GM18873 (cell line): Measurements from ENCODE around the gene HS2ST1.
"Not testable (repeated sequence)": the region's sequence is repeated elsewhere in the genome, so short reads cannot be mapped to it uniquely, and the experiment has no call there.

Experiments used
- ATAC-seq: cut with Tn5 transposase; IDR thresholded peaks from one replicate; pipeline ENCODE4 v1.9.1; 2021; ENCODE audit warnings: mild to moderate bottlenecking, moderate library complexity, moderate number of reproducible peaks; ENCODE audit not compliant: unreplicated experiment, low FRiP score

Gene HS2ST1

DNA sequence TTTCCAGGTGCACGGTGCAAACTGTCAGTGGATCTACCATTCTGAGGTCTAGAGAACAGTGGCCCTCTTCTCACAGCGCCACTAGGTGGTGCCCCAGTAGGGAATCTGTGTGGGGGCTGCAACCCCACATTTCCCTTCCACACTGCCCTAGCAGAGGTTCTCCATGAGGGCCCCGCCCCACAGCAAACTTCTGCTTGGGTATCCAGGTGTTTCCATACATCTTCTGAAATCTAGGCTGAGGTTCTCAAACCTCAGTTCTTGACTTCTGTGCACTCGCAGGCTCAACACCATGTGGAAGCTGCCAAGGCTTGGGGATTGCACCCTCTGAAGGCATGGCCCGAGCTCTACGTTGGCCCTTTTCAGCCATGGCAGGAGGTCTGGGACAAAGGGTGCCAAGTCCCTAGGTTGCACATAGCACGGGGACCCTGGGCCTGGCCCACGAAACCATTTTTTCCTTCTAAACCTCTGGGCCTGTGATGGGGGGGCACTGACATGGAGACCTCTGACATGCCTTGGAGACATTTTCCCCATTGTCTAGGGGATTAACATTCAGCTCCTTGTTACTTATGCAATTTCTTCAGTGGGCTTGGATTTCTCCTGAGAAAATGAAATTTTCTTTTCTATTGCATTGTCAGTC lies 10.0 kb downstream of the HS2ST1 start:
- ATAC-seq, result no peak

DNA sequence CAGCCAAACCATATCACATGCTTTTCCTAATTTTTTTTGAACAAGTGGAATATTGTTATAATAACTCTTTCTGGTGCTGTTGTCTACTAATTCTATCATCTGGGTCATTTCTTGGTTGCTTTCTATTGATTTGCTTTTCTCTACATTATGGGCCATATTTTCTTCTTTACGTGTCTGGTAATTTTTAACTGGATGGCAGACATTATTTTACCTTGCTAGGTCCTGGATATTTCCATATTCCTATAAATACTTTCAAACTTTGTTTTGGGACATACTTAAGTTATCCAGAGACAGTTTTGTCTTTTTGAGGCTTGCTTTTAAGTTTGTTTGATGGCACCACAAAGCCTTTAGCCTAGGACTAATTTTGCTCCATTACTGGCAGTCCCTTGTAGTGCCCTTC lies 11.3 kb downstream of the HS2ST1 start:
- no peak for ATAC-seq

DNA sequence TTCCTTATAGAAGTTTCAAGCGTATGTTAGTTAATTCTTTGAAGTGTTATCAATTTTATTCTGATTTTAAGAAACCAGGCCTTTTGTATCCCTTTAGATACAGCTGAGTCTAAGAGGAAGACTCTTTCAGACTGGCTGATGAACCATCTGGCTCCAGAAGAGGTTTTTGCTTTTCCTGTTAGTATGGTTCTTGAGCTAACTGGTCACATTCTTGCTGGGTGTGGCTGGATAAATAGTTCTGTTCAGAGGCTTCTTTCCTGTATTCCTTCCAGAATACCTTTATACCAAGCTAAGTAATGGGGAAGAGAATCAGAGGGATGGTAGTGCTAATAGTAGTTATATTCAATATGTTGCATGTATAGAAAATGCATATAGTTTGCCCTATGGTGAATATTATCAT lies 12.4 kb downstream of the HS2ST1 start:
- no peak for ATAC-seq

DNA sequence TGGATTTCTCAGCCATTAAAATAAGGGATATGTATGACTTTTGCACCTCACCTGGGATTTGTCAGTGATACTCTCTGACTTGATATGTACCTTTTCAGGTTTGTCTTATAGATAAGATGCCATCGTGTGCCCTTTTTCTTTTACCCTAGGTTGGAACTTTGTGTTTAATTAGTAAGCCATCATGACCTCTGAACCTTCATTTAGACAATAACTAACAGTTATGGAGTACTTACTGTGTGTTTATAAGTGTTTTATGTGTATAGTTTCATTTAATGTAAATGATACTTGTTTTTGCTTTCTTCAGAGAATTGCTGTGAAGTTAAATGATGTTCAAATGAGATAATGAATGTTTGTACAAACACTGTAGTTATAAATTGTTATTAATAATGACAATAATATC lies 14.4 kb downstream of the HS2ST1 start:
- ATAC-seq, result no peak

DNA sequence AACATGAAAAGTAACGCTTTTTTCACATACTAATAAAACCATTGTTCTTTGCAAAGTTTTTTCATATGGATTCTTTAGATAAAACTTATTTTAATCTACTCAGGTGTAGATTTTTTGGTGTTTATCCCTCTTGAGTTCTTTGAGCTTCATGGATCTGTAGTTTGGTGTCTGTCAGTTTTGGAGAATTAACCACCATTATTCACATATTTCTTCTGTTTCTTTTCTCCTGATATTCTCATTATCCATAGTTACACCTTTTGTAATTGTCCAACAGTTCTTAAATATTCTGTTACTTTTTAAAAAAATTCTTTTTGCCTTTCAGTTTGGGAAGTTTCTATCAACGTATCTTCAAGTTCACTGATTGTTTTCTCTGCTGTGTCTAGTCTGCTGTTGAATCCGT lies 18.6 kb downstream of the HS2ST1 start:
- no peak for ATAC-seq

DNA sequence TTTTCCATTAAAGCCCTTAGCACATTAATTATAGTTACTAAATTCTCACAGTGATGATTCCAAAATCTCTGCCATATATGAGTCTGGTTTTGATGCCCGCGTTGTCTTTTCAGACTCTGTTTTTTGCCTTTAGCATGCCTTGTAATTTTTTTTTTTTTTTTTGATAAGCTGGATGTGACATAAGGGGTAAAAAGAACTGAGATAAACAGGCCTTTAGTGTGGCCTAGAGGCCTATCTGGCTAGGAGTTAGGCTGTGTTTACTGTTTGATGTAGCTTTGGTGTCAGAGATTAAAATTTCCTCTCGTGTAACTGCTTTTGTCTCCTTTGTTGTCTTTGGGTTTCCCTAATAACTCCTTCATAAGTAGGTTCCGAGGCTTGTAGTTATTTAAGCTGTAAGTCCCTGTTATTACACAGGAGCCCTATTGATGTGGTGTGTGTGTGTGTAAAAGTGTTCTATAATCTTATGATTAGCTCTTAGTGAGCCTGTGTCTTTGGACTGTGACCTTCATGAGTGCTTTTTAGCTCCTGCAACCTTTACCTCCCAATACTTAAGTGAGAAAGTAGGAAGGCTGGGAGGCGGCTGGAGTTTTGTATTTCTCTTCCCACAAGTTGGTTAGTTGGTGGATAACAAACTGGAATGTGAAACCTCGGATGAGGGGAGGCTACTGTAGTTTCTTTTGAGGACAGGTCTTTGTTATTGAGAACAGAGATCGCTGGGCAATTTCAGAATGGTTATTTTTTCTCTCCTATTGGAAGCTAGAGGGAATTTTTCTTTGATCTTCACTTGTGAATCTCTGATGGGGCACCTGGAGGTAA lies 19.3 kb downstream of the HS2ST1 start:
- ATAC-seq, result no peak

DNA sequence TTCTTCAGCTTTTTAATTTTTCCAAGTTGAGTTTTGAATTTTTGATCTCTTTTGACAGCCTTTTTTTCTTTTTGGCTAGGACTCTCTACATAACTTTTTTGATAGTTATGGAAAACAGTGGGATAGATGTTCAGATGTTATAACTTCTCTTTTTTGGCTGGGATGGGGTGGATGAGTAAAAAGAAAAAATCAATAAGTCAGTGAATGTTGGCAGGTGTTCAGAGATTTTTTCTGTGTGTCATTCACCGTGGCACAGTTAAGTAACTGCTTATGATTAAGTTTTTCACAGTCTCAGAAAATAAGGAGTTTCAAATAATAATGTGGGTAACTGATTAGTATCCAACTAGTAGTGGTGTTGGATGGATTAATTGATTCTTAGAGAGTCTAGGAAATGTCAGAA lies 24.0 kb downstream of the HS2ST1 start:
- no peak for ATAC-seq

DNA sequence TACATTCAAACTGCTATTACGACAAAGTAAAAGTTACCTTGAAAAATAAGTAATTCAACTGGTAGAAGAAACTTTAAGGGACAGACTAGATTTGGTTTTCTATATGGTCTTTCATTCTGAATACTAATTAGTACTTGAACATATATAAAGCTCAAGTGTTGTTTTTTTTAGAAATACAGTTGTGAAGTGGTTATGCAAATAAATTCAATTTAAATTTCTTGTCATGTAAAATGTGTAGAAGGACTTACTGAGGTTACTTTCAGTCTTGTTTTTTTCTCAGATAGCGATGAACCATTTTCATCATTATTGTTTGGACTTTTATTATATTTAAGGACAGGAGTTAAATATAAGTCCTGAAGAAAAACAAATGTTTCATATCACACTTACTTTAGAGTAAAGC lies 24.4 kb downstream of the HS2ST1 start:
- ATAC-seq, result no peak

DNA sequence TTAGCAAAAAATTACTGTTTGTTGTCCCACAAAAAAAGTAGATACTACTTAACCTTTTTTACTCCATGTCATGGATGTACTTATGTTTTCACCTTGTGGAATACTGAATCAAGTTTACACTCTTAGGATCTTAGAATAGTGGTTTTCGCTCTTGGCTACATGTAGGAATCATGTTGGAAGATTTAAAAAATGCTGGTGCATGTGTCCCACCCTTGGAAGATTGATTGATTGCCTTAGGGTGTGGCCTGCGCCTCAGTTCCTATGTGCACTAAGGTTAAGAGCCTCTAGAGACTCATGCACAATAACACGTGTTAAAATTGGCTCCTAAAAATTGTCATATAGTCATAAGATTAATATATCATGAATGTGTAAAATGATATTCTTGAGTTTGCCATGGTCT lies 25.0 kb downstream of the HS2ST1 start:
- no peak for ATAC-seq

DNA sequence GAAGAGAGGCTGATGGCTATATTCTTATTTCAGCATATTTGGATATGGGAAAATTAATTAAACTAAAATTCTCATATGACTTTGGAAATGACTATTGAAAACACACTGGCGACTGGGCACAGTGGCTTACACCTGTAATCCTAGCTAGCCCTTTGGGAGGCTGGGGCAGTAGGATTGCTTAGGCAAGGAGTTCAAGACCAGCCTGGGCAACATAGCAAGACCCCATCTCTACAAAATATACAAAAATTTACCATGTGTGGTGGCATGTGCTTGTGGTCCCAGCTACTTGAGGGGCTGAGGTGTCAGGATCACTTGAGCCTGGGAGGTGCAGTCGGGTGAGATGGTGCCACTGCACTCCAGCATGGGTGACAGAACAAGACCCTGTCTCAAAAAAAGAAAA lies 26.2 kb downstream of the HS2ST1 start:
- no peak for ATAC-seq

DNA sequence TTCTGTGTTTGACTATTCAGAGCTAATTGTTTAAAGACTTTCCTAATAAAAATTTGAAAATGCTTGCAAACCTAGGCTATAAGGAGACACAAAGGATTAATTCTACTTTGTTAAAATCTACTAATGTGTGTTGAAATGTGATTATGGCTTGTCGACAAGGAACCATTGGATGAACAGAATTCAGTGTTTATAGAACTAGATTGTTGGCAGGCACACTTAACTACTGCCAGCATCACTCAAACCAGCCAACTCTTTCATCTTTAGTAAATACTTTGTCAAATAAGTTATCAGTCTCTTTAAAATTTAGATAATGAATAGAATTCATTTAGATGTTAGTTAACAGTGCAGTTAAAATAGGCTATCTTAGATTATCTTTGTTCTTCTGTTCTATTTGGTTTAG lies 27.6 kb downstream of the HS2ST1 start:
- no peak for ATAC-seq

DNA sequence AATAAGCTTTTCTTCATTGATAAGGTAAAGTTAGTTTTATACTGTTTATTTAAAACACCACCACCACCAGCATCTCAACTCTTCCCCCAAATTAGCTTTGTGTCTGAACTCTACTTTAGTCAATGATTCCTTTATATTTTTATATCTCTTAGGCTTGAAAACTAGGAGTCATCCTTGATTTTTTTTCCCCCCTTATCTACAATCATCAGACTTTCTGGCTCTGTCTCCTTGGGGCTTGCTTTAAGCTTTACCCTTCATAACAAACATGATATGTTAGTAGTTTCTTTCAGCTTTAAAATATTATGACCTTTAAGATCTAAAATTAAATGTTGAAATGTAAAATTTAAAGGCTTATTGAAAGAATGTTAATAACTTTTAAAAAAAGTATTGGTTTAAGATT lies 28.3 kb downstream of the HS2ST1 start:
- ATAC-seq, result no peak

DNA sequence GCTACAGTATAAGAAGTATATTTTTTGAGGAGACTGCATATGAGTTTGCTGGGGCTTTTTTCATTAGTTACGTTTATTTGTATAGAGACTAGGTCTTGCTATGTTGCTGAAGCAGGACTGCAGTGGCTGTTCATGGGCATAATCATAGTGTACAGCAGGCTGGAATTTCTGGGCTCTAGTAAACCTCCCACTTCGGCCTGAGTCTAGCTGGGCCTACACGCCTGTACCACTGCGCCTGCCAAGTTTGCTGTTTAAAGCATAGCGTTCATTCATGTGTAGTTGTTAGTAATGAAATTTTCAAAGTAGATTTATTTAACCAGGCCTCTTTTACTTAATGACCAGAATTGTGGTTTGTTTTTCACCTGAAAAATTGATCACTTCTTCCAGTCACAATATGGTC lies 33.8 kb downstream of the HS2ST1 start:
- no peak for ATAC-seq

DNA sequence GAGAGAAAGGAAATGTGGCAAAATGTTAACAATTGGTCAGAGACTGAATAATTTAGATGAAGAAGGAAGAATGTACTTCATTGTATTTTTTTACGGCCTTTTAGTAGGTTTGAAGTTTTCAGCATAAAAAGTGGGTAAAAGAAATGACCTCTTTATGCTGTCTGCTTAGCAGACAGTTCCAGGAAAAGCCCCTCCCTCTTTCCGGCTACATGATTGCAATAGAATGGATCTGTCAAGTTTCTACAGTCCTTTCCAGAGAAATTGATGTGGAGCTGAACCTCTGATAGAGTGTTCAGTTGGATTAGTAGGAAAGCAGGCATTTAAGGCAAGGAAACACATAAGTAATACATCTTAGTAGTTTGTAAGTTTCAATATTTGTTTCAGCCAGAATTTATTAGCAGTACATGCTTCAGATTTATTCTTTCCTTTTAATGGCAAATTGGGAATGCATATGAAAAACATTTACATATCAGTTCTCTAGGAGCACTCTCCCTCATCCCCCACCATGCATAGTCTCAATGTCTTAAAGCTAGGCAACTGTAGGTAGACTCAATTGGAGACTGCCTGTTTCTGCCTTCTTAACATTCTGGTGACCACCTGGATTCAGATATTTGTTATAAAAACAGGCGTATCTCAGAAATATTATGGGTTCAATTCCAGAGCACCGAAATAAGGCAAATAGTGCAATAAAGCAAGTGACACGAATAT lies 36.4 kb downstream of the HS2ST1 start:
- no peak for ATAC-seq

DNA sequence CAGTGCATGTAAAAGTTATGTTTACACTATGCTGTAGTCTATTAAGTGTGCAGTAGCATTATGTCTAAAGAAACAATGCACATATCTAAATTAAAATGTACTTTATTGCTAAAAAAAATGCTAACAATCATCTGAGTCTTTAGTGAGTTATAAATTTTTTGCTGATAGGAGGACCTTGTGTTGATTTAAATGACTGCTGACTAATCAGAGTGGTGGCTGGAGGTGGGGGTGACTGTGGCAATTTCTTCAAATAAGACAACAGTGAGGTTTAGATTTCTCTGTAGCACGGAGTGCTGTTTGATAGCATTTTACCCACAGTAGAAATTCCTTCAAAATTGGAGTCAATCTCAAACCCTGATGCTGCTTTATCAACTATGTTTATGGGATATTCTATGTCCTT lies 37.0 kb downstream of the HS2ST1 start:
- ATAC-seq, result no peak

DNA sequence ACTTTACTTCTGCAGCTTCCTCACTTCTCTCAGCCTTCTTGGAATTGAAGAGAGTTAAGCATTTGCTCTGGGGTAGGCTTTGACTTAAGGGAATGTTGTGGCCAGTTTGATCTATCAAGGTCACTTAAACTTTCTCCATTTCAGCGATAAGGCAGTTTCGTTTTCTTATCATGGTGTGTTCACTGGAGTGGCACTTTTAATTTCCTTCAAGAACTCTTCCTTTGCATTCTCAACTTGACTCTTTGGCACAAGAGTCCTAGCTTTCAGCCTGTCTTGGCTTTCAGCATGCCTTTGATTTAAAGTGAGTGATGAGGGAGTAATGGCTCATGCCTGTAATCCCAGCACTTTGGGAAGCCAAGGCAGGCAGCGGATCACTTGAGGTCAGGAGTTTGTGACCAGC lies 38.7 kb downstream of the HS2ST1 start:
- ATAC-seq, result no peak

DNA sequence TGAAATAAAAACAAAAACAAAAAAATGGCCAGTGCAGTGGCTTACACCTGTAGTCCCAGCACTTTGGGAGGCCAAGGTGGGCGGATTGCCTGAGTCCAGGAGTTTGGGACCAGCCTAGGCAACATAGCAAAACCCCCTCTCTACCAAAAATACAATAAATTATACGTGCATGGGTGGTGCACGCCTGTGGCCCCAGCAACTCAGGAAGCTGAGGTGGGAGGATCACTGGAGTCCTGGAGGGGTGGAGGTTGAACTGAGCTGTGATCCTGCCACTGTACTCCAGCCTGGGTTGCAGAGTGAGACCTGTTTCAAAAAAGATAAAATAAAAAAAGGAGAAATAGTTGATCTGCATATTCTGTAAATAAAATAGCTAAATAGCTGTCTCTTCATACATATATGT lies 41.2 kb downstream of the HS2ST1 start:
- no peak for ATAC-seq

DNA sequence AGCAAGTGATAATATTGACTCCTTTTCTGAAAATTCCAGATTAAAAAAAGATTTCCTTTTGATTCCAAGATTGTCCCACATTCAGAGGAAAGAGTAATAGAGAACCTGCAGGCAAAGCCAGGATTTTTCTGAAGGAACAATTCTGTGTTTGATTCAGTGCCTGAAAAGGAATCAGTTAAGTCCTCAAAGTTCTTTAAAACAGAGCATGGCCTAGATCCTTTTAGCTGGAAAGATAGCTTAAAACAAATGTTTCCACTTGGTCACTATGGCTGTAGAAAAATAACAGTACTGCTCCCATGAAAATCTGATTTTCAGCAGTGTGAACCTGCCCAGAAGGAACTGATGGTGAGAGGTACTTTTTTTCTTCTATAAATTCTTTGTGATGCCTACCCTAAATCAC lies 41.8 kb downstream of the HS2ST1 start:
- no peak for ATAC-seq

DNA sequence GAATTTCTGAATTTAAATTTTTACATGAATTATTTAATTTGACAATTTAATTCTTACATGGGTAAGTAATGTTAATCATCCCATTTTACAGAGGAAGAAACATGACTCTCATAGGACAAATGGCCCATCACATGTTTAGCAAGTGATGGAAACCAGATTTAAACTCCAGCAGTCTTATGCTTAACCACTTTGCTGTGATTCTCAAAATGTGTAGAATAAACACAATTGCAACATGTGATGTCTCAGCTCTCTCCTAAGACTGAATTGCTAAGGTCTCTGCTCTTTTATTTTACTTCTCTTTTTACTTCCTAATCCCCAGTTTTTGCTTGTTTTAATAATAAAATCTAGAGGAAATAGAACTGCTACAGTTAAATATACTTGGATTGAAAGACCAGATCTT lies 42.8 kb downstream of the HS2ST1 start:
- ATAC-seq, result no peak

DNA sequence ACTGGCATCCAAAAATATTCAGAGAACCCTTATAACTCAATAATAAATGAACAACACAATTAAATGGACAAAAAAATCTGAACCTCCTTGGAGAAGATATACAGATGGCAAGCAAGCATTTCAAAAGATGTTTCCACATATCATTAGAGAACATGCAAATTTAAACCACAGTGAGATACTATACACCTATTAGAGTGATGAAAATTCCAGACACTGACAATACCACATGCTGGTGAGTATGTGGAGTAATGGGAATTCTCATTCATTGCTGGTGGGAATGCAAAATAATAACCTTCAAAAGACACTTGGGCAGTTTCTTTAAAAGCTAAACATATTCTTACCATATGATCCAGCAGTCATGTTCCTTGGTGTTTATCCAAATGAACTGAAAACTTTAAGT lies 46.1 kb downstream of the HS2ST1 start:
- no peak for ATAC-seq

DNA sequence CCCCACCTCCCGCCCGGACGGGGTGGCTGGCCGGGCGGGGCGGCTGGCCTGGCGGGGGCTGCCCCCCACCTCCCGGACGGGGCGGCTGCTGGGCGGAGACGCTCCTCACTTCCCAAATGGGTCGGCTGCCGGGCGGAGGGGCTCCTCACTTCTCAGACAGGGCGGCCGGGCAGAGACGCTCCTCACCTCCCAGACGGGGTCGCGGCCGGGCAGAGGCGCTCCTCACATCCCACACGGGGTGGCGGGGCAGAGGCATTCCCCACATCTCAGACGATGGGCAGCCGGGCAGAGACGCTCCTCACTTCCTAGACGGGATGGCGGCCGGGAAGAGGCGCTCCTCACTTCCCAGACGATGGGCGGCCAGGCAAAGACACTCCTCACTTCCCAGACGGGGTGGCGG lies 49.4 kb downstream of the HS2ST1 start:
- not testable (repeated sequence) for ATAC-seq
